ENCODE results near the gene ELFN2. TPM values are rescaled to one million over a fixed set of nuclear protein-coding genes. Genes with fewer than 3 reads are reported as not detected.

ELFN2 gene
- total RNA-seq, 1 experiment from 2014 or later = 2.8 TPM

GRCh38 chr22:37415210-37415609 lies 12.1 kb downstream of the ELFN2 start:
- BruUV-seq (replicated peaks) = no TSS peak
- H3K9me3 Mint-ChIP-seq (ENCODE audit: low read depth, unreplicated experiment) = no peaks in the 10 kb centered on the region
- peaks cover 11% of the 10 kb centered on the region for H3K36me3 Mint-ChIP-seq (ENCODE audit: insufficient read depth, unreplicated experiment)
- DNase-seq = no peak
- H3K27me3 Mint-ChIP-seq (ENCODE audit: unreplicated experiment) = peaks cover 40% of the 10 kb centered on the region
- peaks cover 19% of the 10 kb centered on the region for H3K4me1 Mint-ChIP-seq (ENCODE audit: low read depth, unreplicated experiment)
- no peak overlapping the region for H3K27ac Mint-ChIP-seq (ENCODE audit: unreplicated experiment)
- intact Hi-C loops (cut with micrococcal nuclease; ENCODE audit: unreplicated experiment) = no loop called here
- H3K4me3 Mint-ChIP-seq (ENCODE audit: low read depth, unreplicated experiment) = no peak overlapping the region
- TF ChIP-seq, protein P1, sequence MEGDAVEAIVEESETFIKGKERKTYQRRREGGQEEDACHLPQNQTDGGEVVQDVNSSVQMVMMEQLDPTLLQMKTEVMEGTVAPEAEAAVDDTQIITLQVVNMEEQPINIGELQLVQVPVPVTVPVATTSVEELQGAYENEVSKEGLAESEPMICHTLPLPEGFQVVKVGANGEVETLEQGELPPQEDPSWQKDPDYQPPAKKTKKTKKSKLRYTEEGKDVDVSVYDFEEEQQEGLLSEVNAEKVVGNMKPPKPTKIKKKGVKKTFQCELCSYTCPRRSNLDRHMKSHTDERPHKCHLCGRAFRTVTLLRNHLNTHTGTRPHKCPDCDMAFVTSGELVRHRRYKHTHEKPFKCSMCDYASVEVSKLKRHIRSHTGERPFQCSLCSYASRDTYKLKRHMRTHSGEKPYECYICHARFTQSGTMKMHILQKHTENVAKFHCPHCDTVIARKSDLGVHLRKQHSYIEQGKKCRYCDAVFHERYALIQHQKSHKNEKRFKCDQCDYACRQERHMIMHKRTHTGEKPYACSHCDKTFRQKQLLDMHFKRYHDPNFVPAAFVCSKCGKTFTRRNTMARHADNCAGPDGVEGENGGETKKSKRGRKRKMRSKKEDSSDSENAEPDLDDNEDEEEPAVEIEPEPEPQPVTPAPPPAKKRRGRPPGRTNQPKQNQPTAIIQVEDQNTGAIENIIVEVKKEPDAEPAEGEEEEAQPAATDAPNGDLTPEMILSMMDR (IDR thresholded peaks at IDR 0.05; ENCODE audit: unreplicated experiment) = no peak
- CTCF ChIA-PET = no interaction called here

- Mint-ChIP-seq H3K4me1 (ENCODE audit: low read depth, unreplicated experiment) (peaks cover 10% of the 10 kb centered on the region), H3K27me3 (ENCODE audit: unreplicated experiment) (peaks cover 31% of the 10 kb centered on the region), H3K4me3 (ENCODE audit: low read depth, unreplicated experiment) (no peak overlapping the region), H3K9me3 (ENCODE audit: low read depth, unreplicated experiment) (no peaks in the 10 kb centered on the region), H3K27ac (ENCODE audit: unreplicated experiment) (no peak overlapping the region), H3K36me3 (ENCODE audit: insufficient read depth, unreplicated experiment) (peaks cover 1% of the 10 kb centered on the region)
- intact Hi-C loops (cut with micrococcal nuclease; ENCODE audit: unreplicated experiment) = no loop called here
- no peak for DNase-seq
- no TSS peak for BruUV-seq (replicated peaks)
- CTCF ChIA-PET = no interaction called here
- TF ChIP-seq, protein P1 (IDR thresholded peaks at IDR 0.05; ENCODE audit: unreplicated experiment) = no peak
Measured at GRCh38 chr22:37414288-37414687, 13.0 kb downstream of the ELFN2 start.

DNA sequence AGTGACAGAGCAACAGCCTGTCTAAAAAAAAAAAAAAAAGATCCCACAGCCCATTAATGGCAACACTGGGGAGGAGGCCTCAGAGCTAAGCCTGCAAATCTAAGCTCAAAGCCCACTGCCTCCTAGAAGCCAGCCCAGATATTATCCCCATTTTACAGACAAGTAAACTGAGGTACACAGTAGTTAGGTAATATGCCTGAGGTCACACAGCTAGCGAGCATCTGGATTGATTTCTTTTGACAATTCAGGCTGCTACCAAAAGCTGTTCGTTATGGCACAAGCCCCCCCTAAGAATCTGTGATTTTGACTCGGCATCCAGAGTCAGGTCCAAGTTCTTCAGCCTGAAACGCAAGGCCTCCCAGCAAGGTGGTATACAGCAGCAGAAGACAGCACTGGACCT lies 13.7 kb downstream of the ELFN2 start:
- TF ChIP-seq, protein P1 (IDR thresholded peaks at IDR 0.05; ENCODE audit: unreplicated experiment) = no peak
- H3K4me3 Mint-ChIP-seq (ENCODE audit: low read depth, unreplicated experiment) = no peak overlapping the region
- BruUV-seq (replicated peaks) = no TSS peak
- peaks cover 23% of the 10 kb centered on the region for H3K27me3 Mint-ChIP-seq (ENCODE audit: unreplicated experiment)
- H3K27ac Mint-ChIP-seq (ENCODE audit: unreplicated experiment) = no peak overlapping the region
- H3K36me3 Mint-ChIP-seq (ENCODE audit: insufficient read depth, unreplicated experiment) = no peaks in the 10 kb centered on the region
- no peaks in the 10 kb centered on the region for H3K9me3 Mint-ChIP-seq (ENCODE audit: low read depth, unreplicated experiment)
- peaks cover 7% of the 10 kb centered on the region for H3K4me1 Mint-ChIP-seq (ENCODE audit: low read depth, unreplicated experiment)
- CTCF ChIA-PET = interaction anchor here (0.7 to 1.1 kb wide), 2 partner anchors 45 to 46 kb away, joined by 3 to 4 read pairs; no protein-coding TSS in a partner anchor
- DNase-seq = no peak
- intact Hi-C loops (cut with micrococcal nuclease; ENCODE audit: unreplicated experiment) = no loop called here

DNA sequence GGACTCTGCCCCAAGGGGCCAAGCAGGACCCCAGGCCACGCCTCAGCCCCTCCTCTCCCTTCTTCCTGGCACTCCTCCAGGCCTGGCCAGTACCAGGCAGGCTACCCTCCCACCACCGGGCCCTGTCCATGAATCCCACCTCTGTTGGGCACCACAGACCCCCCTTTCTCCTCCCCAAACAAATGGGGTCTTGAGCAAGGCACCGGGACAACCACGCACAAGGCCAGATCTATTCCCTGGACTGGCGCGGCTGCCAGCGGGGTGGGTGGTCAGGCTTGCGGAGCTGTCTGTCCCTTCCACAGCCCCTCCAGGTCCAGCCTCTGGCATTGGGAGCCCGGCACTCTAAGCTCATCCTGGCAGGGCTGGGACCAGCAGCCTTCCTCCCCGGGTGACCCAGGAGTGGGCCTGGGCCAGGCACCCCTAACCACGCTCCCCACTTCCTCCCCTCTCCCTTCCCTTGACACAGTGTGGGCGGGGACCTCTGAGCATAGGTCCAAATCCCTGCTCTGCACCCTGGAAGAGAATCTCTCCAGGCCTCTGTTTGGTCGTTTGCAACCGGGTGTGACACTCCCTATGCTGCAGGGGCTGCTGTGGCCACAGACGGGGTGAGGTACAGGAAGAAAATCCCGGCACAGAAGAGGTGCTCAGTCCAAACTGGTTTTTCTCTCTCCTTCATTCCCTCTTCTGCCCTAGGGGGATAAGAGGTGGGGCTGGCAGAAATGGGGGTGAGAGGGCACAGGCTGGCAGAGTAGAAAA lies 14.6 kb downstream of the ELFN2 start:
- peaks cover 15% of the 10 kb centered on the region for H3K27me3 Mint-ChIP-seq (ENCODE audit: unreplicated experiment)
- CTCF ChIA-PET = interaction anchor here (0.6 to 1.1 kb wide), 2 partner anchors 9 to 46 kb away, joined by 3 to 4 read pairs; no protein-coding TSS in a partner anchor
- BruUV-seq (replicated peaks) = no TSS peak
- no peaks in the 10 kb centered on the region for H3K9me3 Mint-ChIP-seq (ENCODE audit: low read depth, unreplicated experiment)
- H3K27ac Mint-ChIP-seq (ENCODE audit: unreplicated experiment) = no peak overlapping the region
- DNase-seq = no peak
- intact Hi-C loops (cut with micrococcal nuclease; ENCODE audit: unreplicated experiment) = no loop called here
- TF ChIP-seq, protein P1 (IDR thresholded peaks at IDR 0.05; ENCODE audit: unreplicated experiment) = no peak
- no peak overlapping the region for H3K4me3 Mint-ChIP-seq (ENCODE audit: low read depth, unreplicated experiment)
- peaks cover 7% of the 10 kb centered on the region for H3K4me1 Mint-ChIP-seq (ENCODE audit: low read depth, unreplicated experiment)
- H3K36me3 Mint-ChIP-seq (ENCODE audit: insufficient read depth, unreplicated experiment) = no peaks in the 10 kb centered on the region
